HEK293 (cell line): ENCODE results near the gene PLPPR4.

Experiments used
- CTCF ChIA-PET: fragments of 350-600 bp; formaldehyde crosslinking; extraction: SDS; loops from one replicate; lab custom pipeline; 2021; ENCODE audit warnings: antibody characterized with exemption; lab: Yijun Ruan, JAX
- POLR2A ChIA-PET: fragments of 300-600 bp; formaldehyde crosslinking; extraction: SDS; loops from one replicate; lab custom pipeline; 2020; ENCODE audit warnings: antibody characterized with exemption, inconsistent platforms; lab: Yijun Ruan, JAX
- H3K27ac ChIP-seq: fragments of 200-500 bp; sonication (Bioruptor generic); 2 replicates; pipeline ENCODE4 v1.5.1; 2014; ENCODE audit warnings: low read depth, low read length, control low read depth, inconsistent platforms; ENCODE audit errors: extremely low read depth
- H3K36me3 ChIP-seq, 2 experiments: fragments of 200-500 bp in 1 of 2; sonication (Bioruptor generic) in 1 of 2; 1 replicate in 1 of 2; 2 replicates in 1 of 2; pipeline ENCODE4 v1.5.1; 2014 to 2017; ENCODE audit warnings: inconsistent platforms in 2 of 2, low read length in 2 of 2; ENCODE audit not compliant: control insufficient read depth in 2 of 2, insufficient read depth in 1 of 2
- H3K4me1 ChIP-seq: fragments of 200-500 bp; sonication (Bioruptor generic); 2 replicates; pipeline ENCODE4 v1.5.1; 2014; ENCODE audit warnings: mild to moderate bottlenecking, low read length, inconsistent platforms; ENCODE audit not compliant: control insufficient read depth, insufficient read depth
- H3K4me3 ChIP-seq: 2 replicates; pipeline ENCODE4 v1.5.1; 2011; ENCODE audit warnings: low read depth, mild to moderate bottlenecking, control low read depth, low read length, moderate library complexity
- H3K9me3 ChIP-seq: fragments of 200-500 bp; sonication (Bioruptor generic); 2 replicates; pipeline ENCODE4 v1.5.1; 2014; ENCODE audit warnings: low read depth, low read length, inconsistent platforms; ENCODE audit not compliant: control insufficient read depth, insufficient read depth
- BCL6B ChIP-seq: fragments of 450-650 bp; formaldehyde crosslinking; IDR thresholded peaks from 2 replicates; pipeline ENCODE4 v1.5.1; 2017; ENCODE audit warnings: missing biosample characterization, missing genetic modification characterization
- OVOL3 ChIP-seq: fragments of 450-650 bp; formaldehyde crosslinking; IDR thresholded peaks from 2 replicates; pipeline ENCODE4 v1.5.1; 2016; ENCODE audit warnings: missing biosample characterization, missing genetic modification characterization
- SCRT1 ChIP-seq: fragments of 450-650 bp; formaldehyde crosslinking; IDR thresholded peaks from 2 replicates; pipeline ENCODE4 v1.5.1; 2016; ENCODE audit warnings: missing biosample characterization, missing genetic modification characterization, borderline replicate concordance
- SP2 ChIP-seq: fragments of 450-650 bp; formaldehyde crosslinking; IDR thresholded peaks from 2 replicates; pipeline ENCODE4 v1.5.1; 2016; ENCODE audit warnings: missing biosample characterization, missing genetic modification characterization
- SP3 ChIP-seq: fragments of 450-650 bp; formaldehyde crosslinking; IDR thresholded peaks from 2 replicates; pipeline ENCODE4 v1.5.1; 2016; ENCODE audit warnings: missing biosample characterization, missing genetic modification characterization
- WT1 ChIP-seq: fragments of 450-650 bp; formaldehyde crosslinking; IDR thresholded peaks from 2 replicates; pipeline ENCODE4 v1.5.1; 2016; ENCODE audit warnings: missing biosample characterization, missing genetic modification characterization
- ZBTB8A ChIP-seq: fragments of 450-650 bp; formaldehyde crosslinking; IDR thresholded peaks from 2 replicates; pipeline ENCODE4 v1.5.1; 2016; ENCODE audit warnings: missing biosample characterization, missing genetic modification characterization
- ZFP69B ChIP-seq: fragments of 450-650 bp; formaldehyde crosslinking; IDR thresholded peaks from 2 replicates; pipeline ENCODE4 v1.5.1; 2016; ENCODE audit warnings: missing biosample characterization, missing genetic modification characterization
- ZNF10 ChIP-seq: fragments of 450-650 bp; formaldehyde crosslinking; IDR thresholded peaks from 2 replicates; pipeline ENCODE4 v1.5.1; 2017; ENCODE audit warnings: missing biosample characterization, missing genetic modification characterization
- ZNF112 ChIP-seq: fragments of 450-650 bp; formaldehyde crosslinking; IDR thresholded peaks from 2 replicates; pipeline ENCODE4 v1.5.0; 2017; ENCODE audit warnings: missing biosample characterization, missing genetic modification characterization
- ZNF169 ChIP-seq: fragments of 450-650 bp; formaldehyde crosslinking; IDR thresholded peaks from 2 replicates; pipeline ENCODE4 v1.5.1; 2016; ENCODE audit warnings: missing biosample characterization, missing genetic modification characterization
- ZNF18 ChIP-seq: fragments of 450-650 bp; formaldehyde crosslinking; IDR thresholded peaks from 2 replicates; pipeline ENCODE4 v1.5.1; 2016; ENCODE audit warnings: missing biosample characterization, missing genetic modification characterization
- ZNF221 ChIP-seq: fragments of 450-650 bp; formaldehyde crosslinking; IDR thresholded peaks from 2 replicates; pipeline ENCODE4 v1.5.1; 2017; ENCODE audit warnings: missing biosample characterization, missing genetic modification characterization, borderline replicate concordance
- ZNF274 ChIP-seq, 2 experiments: fragments of 200-500 bp in 1 of 2; fragments of 450-650 bp in 1 of 2; sonication (Bioruptor generic) in 1 of 2; formaldehyde crosslinking in 1 of 2; IDR thresholded peaks; 2 replicates each; pipeline versions ENCODE4 v1.5.1 to v1.6.1; 2014 to 2016; ENCODE audit warnings: borderline replicate concordance in 1 of 2, inconsistent platforms in 1 of 2, low read length in 1 of 2, missing biosample characterization in 1 of 2, missing genetic modification characterization in 1 of 2
- ZNF280C ChIP-seq: fragments of 450-650 bp; formaldehyde crosslinking; IDR thresholded peaks from 2 replicates; pipeline ENCODE4 v1.5.1; 2016; ENCODE audit warnings: missing biosample characterization, missing genetic modification characterization
- ZNF391 ChIP-seq: fragments of 450-650 bp; formaldehyde crosslinking; IDR thresholded peaks from 2 replicates; pipeline ENCODE4 v1.5.1; 2016; ENCODE audit warnings: low read depth, missing biosample characterization, missing genetic modification characterization, borderline replicate concordance
- ZNF404 ChIP-seq: fragments of 450-650 bp; formaldehyde crosslinking; IDR thresholded peaks from 2 replicates; pipeline ENCODE4 v1.5.1; 2017; ENCODE audit warnings: missing biosample characterization, missing genetic modification characterization
- ZNF433 ChIP-seq: fragments of 450-650 bp; formaldehyde crosslinking; IDR thresholded peaks from 2 replicates; pipeline ENCODE4 v1.5.1; 2016; ENCODE audit warnings: missing biosample characterization, missing genetic modification characterization, low read depth
- ZNF549 ChIP-seq: fragments of 450-650 bp; IDR thresholded peaks from 2 replicates; pipeline ENCODE4 v1.5.1; 2018; ENCODE audit warnings: missing biosample characterization, missing genetic modification characterization, mild to moderate bottlenecking, inconsistent platforms, moderate library complexity
- ZNF596 ChIP-seq: fragments of 450-650 bp; IDR thresholded peaks from 2 replicates; pipeline ENCODE4 v1.5.0; 2018; ENCODE audit warnings: missing biosample characterization, mild to moderate bottlenecking, missing genetic modification characterization, moderate library complexity
- ZNF600 ChIP-seq: fragments of 450-650 bp; formaldehyde crosslinking; IDR thresholded peaks from 2 replicates; pipeline ENCODE4 v1.5.1; 2016; ENCODE audit warnings: missing biosample characterization, missing genetic modification characterization
- ZNF677 ChIP-seq: fragments of 450-650 bp; IDR thresholded peaks from 2 replicates; pipeline ENCODE4 v1.5.0; 2018; ENCODE audit warnings: missing biosample characterization, mild to moderate bottlenecking, missing genetic modification characterization, moderate library complexity
- ZNF785 ChIP-seq: fragments of 450-650 bp; formaldehyde crosslinking; IDR thresholded peaks from 2 replicates; pipeline ENCODE4 v1.5.1; 2016; ENCODE audit warnings: missing biosample characterization, missing genetic modification characterization
- ZSCAN5A ChIP-seq: fragments of 450-650 bp; formaldehyde crosslinking; IDR thresholded peaks from 2 replicates; pipeline ENCODE4 v1.5.1; 2016; ENCODE audit warnings: missing biosample characterization, missing genetic modification characterization

The PLPPR4 gene

GRCh38 chr1:99228153-99228552, 36.1 kb upstream of the PLPPR4 start:
- no peaks in the 10 kb centered on the region for H3K4me1 ChIP-seq
- TF ChIP-seq SP2 (tag by site-specific recombination) (no peak), ZNF391 (tag by site-specific recombination) (no peak), ZFP69B (tag by site-specific recombination) (no peak), ZSCAN5A (tag by site-specific recombination) (no peak)
- no peak overlapping the region for H3K4me3 ChIP-seq
- H3K36me3 ChIP-seq, result no peaks in the 10 kb centered on the region
- H3K9me3 ChIP-seq, result no peaks in the 10 kb centered on the region
- CTCF ChIA-PET, result no interaction called here
- no peak overlapping the region for H3K27ac ChIP-seq
- POLR2A ChIA-PET, result no interaction called here

- ChIA-PET CTCF (no interaction called here), POLR2A (no interaction called here)
- Histone ChIP-seq H3K9me3 (no peaks in the 10 kb centered on the region), H3K4me1 (no peaks in the 10 kb centered on the region), H3K4me3 (no peak overlapping the region), H3K36me3 (no peaks in the 10 kb centered on the region), H3K27ac (no peak overlapping the region)
- TF ChIP-seq ZBTB8A (tag by site-specific recombination) (no peak), ZNF596 (tag by site-specific recombination) (no peak)
These were observed 35.2 kb upstream of the PLPPR4 start for GRCh38 chr1:99229122-99229521.

- Histone ChIP-seq H3K4me3 (no peak overlapping the region), H3K36me3 (no peaks in the 10 kb centered on the region)
- POLR2A ChIA-PET, result no interaction called here
- TF ChIP-seq SCRT1 (tag by site-specific recombination), result no peak
- no peak for TF ChIP-seq ZNF10 (tag by site-specific recombination)
- no peak for TF ChIP-seq ZNF112 (tag by site-specific recombination)
- TF ChIP-seq ZNF274 (IDR thresholded peaks at IDR 0.05; ENCODE audit: low read length), result no peak
- TF ChIP-seq ZNF274 (tag by site-specific recombination; IDR thresholded peaks at IDR 0.05; ENCODE audit: borderline replicate concordance), result no peak
- TF ChIP-seq ZNF549, result no peak
- TF ChIP-seq ZNF221 (tag by site-specific recombination), result no peak
- TF ChIP-seq ZNF404 (tag by site-specific recombination), result no peak
- TF ChIP-seq ZNF433 (tag by site-specific recombination), result no peak
- no peak for TF ChIP-seq ZNF169 (tag by site-specific recombination)
- TF ChIP-seq ZNF677 (tag by site-specific recombination), result no peak
- TF ChIP-seq ZNF600 (tag by site-specific recombination), result no peak
- TF ChIP-seq WT1 (tag by site-specific recombination), result no peak
- TF ChIP-seq, all 188 proteins: peak for 0
- Histone ChIP-seq H3K27ac (no peak overlapping the region), H3K9me3 (no peaks in the 10 kb centered on the region), H3K4me1 (no peaks in the 10 kb centered on the region)
- CTCF ChIA-PET, result interaction anchor here (0.6 kb wide), 1 partner anchor 473 kb away, joined by 3 read pairs; no protein-coding TSS in a partner anchor
These were observed 33.6 kb upstream of the PLPPR4 start for GRCh38 chr1:99230695-99231094.

GRCh38 chr1:99232172-99232571, 32.1 kb upstream of the PLPPR4 start:
- ChIA-PET POLR2A (no interaction called here), CTCF (interaction anchor here (0.7 kb wide), 1 partner anchor 175 kb away, joined by 3 read pairs; no protein-coding TSS in a partner anchor)
- no peaks in the 10 kb centered on the region for H3K36me3 ChIP-seq
- H3K27ac ChIP-seq, result no peak overlapping the region
- no peaks in the 10 kb centered on the region for H3K4me1 ChIP-seq
- no peaks in the 10 kb centered on the region for H3K9me3 ChIP-seq
- no peak overlapping the region for H3K4me3 ChIP-seq
- no peak for TF ChIP-seq SP3
- TF ChIP-seq ZNF280C (tag by site-specific recombination), result no peak
- TF ChIP-seq ZNF785 (tag by site-specific recombination), result no peak
- no peak for TF ChIP-seq OVOL3 (tag by site-specific recombination)
- no peak for TF ChIP-seq BCL6B (tag by site-specific recombination)
- TF ChIP-seq ZNF18 (tag by site-specific recombination), result no peak
